HG03342 (cell line): ENCODE data around the gene CLNK.
"Not testable (repeated sequence)": the region's sequence is repeated elsewhere in the genome, so short reads cannot be mapped to it uniquely, and the experiment has no call there.

Experiments used
- ATAC-seq: cut with Tn5 transposase; IDR thresholded peaks from one replicate; pipeline ENCODE4 v1.9.1; 2021; ENCODE audit warnings: mild to moderate bottlenecking, moderate library complexity; ENCODE audit not compliant: unreplicated experiment

CLNK gene

DNA sequence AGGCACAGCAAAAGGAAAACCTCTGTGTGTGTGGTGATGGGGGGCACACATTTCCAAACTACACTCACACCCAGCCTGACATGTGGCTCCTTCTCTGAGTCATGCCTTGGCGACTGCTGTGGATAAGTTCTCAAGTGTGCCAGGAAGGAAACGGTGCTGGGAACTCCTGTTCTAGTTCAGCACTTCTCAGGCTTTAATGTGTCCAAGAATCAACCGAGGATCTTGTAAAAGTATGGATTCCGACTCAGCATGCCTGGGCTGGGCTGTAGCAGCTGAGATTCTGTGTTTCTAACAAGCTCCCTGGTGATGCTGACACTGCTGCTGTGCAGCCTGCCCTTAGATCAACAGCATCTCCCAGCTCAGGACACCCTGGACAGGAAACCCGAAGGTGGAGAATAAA lies 20.2 kb downstream of the CLNK start:
- ATAC-seq = no peak

DNA sequence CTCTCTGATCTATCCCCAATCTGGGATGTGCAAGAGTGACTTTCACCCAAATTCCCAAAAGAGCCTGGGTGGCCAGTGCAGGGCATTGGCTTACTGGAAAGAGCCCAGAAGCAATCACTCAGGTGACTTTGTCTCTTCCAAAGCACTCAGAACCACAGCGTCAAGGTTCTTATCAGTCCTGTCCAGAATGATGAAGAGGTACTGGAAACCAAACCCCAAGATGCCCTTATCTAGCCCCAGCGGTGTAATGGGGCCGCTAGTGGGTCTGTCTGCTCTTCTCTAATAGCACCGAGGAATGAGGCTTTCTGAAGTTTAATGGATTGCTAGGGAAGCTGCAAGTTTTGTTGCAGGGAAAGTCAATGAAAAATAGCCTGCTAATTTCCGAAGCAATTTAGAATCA lies 21.6 kb downstream of the CLNK start:
- ATAC-seq = no peak

DNA sequence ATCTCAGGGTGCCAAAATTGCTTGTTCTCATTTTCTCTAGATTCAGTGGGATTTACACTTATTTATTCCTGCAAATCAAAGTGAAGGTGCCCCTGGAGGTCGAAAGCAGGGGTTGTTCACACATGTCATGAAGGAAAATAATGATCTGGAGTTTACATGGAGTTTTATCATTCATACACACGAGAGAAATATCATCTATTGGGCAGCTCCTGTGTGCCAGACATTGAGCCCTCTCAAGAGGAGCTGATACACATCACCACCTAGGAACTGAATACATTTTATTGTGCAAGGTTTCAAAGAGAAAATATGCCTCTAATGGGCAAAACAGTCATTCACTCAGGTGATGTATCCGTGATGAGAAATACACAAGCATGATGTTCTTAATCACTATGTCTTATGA lies 23.5 kb downstream of the CLNK start:
- no peak for ATAC-seq

DNA sequence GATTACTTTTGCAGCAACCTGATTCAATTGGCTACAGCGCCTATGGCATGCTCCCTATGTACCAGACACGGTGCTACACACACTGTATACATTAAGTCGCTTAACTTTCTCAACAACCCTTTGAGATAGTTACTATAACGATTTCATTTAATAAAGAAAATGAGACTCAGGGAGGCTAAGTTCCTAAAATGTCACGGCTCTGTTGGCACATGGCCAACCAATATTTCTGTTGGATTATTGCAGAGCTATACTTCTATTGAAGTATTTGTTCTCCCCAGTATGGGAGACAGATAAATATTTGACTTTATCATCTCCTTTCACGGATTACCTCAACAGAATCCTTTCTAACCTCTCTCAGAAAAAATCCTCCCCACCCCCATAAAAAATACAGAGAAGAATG lies 25.3 kb downstream of the CLNK start:
- ATAC-seq = no peak

DNA sequence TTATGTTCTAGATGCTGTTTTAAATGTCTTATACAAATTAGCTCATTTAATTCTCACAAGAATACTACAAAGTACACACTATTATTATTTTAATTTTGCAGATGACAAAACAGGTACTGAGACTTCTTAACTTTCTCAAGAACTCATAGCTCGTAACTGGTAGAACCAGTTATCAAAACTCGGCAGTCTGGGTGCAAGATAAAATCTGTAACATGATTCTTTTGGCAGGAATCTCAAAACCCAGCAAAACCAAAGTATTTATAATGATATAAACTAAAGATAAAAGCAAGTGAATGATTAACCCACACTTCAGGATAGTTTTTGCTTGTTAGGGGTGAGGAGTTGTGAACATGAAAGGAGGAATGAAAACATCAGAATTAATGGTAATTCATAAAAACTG lies 27.6 kb downstream of the CLNK start:
- ATAC-seq = no peak

DNA sequence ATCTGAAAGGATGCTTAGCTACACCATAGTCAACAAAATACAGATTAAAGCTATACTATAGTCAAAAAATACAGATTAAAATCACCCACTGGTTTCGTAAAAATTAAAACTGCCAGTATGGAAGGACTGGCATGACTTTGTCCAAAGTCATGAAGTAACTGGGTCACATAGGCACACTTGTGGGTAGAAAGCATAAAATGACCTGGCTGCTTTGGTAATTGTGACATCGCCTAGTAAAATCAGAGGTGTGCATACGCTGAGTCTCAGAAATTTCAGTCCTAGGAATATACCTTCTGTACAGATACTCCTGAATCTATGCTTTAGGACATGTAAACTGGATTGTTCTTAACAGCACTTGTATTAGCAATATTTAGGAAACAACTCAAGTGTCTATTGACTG lies 28.1 kb downstream of the CLNK start:
- ATAC-seq = no peak

DNA sequence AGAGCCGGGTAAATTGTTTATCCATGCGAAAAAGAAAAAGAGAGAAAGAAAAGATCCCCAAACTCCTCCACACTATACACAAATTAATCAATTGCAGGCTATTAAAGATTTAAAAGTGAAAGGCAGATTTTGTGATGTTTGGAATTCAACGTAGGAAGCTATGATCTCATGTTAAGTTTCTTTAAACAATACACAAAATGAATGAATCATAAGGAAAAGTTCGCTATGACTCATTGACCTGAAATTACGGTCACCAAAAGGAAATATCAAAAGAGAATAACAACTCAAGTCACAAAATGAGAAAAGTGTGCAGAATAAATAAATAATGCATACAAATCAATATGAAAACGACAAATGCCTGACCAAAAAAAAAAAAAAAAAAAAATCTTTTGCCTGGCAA lies 28.6 kb downstream of the CLNK start:
- no peak for ATAC-seq

DNA sequence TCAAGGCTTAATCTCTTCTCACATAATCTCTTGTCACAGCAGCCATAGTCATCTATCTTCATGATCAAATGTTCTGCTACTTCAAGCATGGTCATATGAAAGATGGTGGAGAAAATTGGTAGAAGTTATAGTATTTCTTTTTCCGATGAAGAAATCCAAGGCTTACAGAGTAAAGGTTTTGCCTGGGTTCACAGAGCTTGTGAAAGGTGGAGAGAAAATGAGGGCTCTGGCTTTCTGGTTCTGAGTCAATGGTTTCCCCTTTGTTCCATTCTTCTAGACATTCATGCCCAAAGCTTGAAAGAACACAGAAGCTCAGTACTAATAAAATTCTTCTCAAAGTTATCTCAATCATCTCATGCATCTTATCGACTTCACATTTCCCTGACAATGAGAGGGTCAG lies 36.1 kb downstream of the CLNK start:
- no peak for ATAC-seq

DNA sequence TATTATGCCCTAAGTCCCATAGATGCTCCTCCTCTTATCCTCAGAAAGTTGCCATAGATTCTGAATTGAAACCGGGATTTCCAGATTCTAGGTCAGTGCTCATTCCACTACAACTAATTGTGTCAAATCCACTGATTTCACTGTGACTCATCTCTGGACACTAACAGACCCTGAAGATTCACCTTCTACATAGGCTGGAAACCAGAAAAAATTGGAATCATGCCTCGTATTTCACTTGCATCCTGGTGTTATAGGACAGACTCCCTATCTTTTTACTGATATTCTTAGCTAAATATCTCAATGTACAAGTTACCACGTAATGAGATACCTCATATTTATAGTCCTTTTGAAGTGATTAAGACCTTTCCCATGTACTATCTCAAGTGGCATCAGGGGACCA lies 36.7 kb downstream of the CLNK start:
- no peak for ATAC-seq

DNA sequence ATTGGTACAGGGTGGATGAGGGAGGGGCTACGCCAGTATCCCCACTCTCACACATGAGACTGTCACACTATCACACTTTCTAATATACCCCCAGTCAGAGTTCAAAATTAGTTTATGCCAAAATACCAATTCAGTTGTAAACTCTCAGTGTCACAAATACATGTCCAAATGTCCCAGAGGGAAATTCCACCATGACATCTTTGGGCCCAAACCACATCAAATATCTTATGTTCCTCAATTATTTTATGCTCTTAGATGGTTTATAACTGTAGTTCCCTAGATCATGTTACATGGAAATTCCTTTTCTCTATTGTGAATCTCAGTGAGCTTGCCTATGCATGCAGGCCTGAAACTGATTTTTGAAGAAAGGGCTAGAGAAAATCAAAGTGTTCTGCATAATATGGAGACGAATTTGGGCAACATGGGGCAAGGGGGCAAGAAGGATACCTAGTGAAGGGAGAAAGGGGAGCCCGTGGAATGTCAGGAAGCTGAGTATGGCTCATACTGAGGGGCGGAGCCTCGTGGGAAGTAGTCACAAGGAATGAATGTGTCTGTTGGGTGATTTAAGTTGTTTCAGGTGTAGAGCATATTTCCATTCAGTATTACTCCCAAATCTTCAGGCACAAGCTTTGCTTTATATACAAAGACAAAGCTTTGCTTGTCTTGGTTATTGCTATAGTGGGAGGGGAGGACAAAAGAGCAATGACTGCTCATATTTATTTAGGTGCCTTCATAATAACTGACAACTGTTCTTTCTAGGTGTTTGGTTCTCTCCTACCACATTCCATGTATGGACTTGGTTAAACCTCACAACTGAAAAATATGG lies 40.8 kb downstream of the CLNK start:
- no peak for ATAC-seq

DNA sequence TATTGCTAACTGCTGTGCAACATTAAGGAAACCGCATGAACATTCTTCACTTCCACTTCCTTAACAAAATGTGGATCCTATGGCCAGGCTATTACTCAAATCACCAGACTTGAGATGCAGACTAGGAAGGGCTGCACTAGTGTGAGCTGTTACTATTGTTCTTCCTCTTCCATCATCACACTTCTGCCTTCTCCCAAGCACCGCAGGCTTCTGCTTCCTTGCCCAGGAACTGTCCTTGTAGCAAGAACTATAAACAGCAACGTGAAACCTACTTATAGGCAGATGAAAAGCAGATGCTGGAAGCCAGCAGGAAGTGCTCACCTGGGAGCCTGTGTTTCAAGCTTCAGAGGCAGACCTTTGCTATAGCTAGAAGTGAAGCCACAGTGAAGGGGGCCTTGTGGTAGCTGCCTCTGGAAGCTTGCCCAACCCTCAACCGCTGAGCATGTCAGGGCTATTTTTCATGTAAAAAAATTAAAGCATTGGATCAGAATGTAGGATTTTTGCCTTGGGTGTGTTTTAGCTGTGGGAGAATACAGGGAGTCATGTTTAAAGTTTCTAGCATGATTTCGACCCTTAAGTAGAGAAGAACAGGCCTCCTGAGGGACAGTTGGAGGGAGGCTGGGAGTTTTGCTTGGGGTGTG lies 43.9 kb downstream of the CLNK start:
- ATAC-seq = no peak

DNA sequence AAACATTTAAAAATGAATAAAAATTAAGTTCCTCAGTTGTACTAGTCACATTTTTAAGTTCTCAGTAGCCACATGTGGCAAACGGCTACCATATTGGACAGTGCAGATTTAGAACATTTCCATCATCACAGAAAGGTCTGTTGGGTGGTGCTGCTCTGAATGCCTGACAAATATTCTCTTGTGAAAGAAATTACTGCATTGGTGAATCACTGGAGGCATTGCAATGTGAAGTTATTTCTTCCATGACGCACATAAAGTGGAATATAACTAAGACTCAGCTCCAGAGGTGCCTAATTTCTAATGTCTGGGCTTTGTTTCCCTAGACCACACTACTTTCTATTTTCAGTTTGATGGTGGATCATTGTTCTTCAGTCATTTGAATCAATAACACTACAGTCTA lies 44.9 kb downstream of the CLNK start:
- ATAC-seq = no peak

DNA sequence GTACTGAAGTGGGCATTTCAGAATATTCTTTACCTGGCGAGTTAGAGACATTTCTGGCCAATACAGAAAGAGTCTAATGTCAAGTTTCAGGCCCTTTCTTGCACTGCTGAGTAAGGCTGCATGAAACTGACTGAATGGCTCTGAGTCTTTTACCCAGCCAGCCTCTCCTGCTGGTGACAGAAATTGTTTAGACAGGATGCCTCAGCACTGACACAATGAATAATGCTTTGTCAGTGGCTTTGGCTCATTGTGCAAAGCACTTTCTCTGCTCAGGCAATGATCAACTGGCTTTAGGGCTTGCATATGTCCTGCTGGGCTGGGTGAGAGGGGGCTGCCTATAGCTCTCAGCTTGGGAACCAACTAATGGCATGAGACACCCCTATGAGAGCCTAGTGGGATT lies 45.5 kb downstream of the CLNK start:
- no peak for ATAC-seq

DNA sequence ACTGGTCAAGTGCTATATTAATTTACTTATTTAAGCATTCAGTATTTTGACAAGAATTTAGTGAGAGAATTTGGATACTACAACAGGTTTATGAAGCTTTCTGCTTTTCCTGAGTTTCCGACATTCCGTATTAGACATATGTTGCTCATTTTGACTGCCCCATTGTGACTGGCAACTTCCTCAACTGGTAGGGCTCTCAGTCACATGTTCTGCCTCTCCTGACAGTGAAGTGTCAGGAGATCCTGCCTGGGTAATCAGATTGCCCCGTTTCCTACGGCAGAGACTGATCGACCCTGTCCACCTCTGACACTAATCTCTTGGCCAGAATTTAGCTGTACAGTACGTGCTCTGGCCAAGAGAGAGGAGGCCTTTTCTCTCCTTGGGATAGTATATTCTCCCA lies 49.5 kb downstream of the CLNK start:
- ATAC-seq = no peak

DNA sequence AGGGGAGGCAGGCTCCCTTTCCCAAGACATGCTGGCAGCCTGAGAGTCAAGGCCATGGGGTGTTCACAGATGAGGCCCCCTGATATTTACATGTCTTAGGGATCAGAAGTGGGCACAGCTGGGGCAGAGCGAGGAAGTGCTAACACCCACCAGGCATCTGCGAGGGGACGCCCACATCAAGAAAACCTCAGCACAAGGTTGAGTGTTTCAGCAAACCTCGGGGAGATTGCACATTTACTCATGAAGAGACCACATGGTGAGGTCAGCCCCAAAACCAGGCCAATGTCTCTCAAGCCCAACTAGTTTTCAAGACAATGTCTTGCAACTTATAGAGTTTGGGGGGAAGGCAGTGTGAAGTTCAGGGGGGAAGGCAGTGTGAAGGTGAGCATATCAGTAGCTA lies 55.2 kb downstream of the CLNK start:
- no peak for ATAC-seq

DNA sequence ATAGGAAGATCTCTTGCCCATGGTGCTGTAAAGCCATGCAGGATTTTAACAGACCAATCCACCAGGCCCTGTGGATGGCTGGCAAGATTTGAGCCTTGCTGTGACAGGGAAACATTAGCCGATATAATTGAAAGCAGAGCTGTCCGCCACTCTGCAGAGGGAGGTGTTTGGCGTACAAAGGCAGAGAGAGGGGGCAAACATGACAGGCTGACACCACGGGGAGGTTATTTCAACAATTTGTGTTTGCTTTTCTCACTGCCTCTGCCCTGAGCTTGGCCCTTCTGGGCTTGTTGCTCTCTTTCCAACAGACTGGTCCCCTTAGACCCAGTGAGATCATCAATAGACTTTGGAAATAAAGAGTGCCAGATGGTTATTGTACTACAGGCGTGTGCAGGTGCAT lies 59.4 kb downstream of the CLNK start:
- no peak for ATAC-seq

DNA sequence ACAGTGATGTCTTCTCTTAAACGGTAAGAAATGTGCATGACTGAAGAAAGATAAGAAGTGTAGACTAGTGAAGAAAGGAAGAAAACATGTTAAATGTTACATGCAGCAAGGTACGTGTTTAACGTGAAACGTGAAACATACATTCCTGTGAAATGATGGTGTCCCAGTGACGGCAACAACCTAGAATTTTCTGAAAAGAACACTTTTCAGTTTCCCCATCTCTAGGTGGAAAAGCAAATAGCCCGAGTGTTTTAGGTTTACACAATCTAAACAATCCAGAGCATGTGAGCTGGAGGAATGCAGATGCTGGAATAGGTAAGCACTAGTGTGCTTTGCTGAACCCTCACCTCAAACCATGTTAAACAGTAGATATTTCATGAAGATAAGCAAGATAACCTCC lies 60.7 kb downstream of the CLNK start:
- ATAC-seq = no peak

DNA sequence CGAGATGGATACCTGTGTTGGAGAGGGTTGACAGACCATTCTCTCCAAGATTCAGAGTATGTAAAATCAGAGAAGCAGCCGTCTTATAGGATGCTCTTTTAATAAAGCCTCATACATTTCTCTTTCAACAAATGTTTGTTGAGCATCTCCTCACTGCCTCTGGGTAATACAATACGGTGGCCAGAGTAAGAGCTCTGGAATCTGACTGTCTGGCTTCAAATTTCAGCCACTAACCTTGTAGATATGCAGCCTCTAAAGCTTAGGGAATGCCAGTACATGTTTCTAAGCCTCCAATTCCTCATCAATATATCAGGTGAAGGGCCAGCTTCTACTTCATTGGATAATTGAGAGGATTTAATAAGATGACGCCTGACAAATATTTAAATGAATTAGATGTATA lies 61.3 kb downstream of the CLNK start:
- no peak for ATAC-seq

DNA sequence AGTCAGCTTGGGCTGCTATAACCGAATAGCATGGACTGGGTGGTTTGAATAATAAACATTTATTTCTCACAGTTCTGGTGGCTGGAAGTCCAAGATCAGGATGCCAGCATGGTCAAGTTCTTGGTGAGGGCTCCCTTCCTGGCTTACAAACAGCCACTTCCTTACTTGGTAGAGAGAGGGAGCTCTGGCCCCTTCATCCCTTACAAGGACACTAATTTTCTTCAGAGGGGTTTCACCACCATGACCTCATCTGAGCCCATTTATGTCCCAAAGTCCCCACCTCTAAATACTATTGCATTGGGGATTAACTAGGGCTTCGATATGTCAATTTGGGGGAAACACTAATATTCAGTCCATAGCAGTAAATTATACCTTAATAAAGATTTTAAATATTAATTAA lies 61.8 kb downstream of the CLNK start:
- no peak for ATAC-seq

DNA sequence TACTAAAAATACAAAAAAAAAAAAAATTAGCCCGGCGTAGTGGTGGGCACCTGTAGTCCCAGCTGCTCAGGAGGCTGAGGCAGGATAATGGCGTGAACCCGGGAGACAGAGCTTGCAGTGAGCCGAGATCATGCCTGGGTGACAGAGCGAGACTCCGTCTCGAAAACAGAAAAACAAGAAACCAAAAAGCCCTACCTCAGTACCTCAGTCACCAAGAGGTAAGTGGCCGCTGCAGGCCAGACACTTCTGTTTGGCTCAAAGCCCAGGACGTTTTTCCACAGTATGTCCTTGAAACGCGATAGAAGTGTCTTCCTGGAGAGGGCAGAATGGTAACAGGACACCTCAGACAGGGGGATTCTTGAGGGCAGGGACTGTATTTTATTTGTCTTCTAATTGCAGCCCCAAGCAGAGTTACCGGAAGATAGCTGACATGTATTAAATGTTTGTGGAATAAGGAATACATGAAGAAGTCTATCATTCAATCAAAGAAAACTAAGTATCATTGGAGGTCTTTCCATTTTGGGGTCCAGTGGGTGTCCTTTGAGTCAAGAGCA lies 63.6 kb downstream of the CLNK start:
- ATAC-seq = no peak

DNA sequence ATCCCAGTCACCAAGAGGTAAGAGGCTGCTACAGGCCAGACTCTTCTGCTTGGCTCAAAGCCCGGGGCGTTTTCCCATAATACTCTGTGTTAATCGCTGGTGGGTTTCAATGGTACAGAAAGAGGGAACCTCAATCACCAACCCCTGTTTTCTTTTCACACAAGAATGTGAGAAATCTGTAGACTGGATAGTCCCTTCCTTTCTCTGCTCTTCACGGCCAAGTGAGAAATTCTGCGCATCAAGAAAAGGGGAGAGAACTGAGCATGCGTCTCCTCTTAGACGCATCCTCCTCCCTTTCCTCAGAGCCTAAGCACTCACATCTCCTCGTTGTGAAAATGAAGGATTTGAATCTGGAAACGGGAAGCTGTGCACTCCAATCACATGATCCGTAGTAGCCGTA lies 64.7 kb downstream of the CLNK start:
- no peak for ATAC-seq

DNA sequence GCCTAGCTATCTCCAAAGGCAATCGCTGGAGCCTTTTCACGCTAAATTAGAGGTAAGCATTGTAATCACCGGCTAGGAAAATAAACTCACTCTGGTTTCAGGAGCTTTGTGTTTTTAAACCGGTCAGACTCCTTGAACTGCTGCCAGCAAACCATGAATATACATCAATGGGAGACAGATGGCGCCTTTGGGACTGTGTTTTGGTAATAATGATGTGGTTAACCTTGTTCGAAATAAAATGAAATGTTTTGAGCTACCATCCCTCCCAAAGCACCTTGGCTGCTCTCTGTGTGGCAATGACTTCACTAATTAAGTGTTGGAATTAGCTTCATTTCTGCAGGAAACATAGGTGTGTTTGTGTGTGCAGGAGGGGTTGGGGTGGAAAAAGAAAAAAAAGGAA lies 65.3 kb downstream of the CLNK start:
- ATAC-seq = no peak

DNA sequence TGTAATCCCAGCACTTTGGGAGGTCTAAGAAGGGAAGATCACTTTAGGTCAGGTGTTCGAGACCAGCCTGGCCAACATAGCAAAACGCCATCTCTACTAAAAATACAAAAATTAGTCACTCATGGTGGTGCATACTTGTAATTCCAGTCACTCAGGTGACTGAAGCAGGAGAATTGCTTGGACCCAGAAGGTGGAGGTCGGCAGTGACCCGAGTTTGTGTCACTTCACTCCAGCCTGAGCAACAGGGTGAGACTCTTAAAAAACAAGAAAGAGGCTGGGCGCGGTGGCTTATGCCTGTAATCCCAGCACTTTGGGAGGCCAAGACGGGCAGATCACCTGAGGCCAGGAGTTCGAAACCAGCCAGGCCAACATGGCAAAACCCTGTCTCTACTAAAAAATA lies 69.6 kb downstream of the CLNK start:
- ATAC-seq = not testable (repeated sequence)
